GM19468 (cell line): ENCODE results near the gene PIANP.

ENCODE experiments used
- ATAC-seq: cut with Tn5 transposase; IDR thresholded peaks from one replicate; pipeline ENCODE4 v1.9.1; 2021; ENCODE audit warnings: mild to moderate bottlenecking, moderate library complexity, moderate number of reproducible peaks; ENCODE audit not compliant: unreplicated experiment; ENCODE audit errors: extremely low read depth

Gene PIANP

GRCh38 chr12:6684609-6685008, 16.0 kb downstream of the PIANP start:
- no peak for ATAC-seq

- no peak for ATAC-seq
Measured at GRCh38 chr12:6676962-6677361, 23.7 kb downstream of the PIANP start.

GRCh38 chr12:6672143-6672542, 28.5 kb downstream of the PIANP start:
- no peak for ATAC-seq

- no peak for ATAC-seq
Measured at GRCh38 chr12:6667559-6668210, 32.9 kb downstream of the PIANP start.

- no peak for ATAC-seq
Measured at GRCh38 chr12:6666211-6666610, 34.4 kb downstream of the PIANP start.

- no peak for ATAC-seq
Measured at GRCh38 chr12:6664902-6665301, 35.7 kb downstream of the PIANP start.

GRCh38 chr12:6662906-6663742, 37.5 kb downstream of the PIANP start, which contains the start of gene ING4:
Gene ING4 (minus strand): TSS chr12:6663119. CDS start chr12:6663101, 18 bp downstream.
- peak; percentile 97 for ATAC-seq

- no peak for ATAC-seq
Measured at GRCh38 chr12:6662602-6662905, 38.1 kb downstream of the PIANP start.

GRCh38 chr12:6653987-6654386, 46.6 kb downstream of the PIANP start:
- ATAC-seq: no peak

GRCh38 chr12:6653342-6653741, 47.3 kb downstream of the PIANP start:
- ATAC-seq: no peak

GRCh38 chr12:6652391-6652790, 48.2 kb downstream of the PIANP start:
- no peak for ATAC-seq

GRCh38 chr12:6650832-6651231, 49.8 kb downstream of the PIANP start:
- no peak for ATAC-seq

- ATAC-seq: no peak
Measured at GRCh38 chr12:6647083-6647604, 53.5 kb downstream of the PIANP start, which contains the start of gene ACRBP. Gene ACRBP (minus strand): TSS chr12:6647432. CDS start chr12:6647366, 66 bp downstream.

GRCh38 chr12:6646276-6647082, 54.1 kb downstream of the PIANP start:
- no peak for ATAC-seq

- ATAC-seq: no peak
Measured at GRCh38 chr12:6644903-6645302, 55.7 kb downstream of the PIANP start.

GRCh38 chr12:6644257-6644596, 56.4 kb downstream of the PIANP start:
- ATAC-seq: no peak
